CD14-positive monocyte (primary cell): ENCODE measurements around the gene ITPK1. TPM values are rescaled to one million over a fixed set of nuclear protein-coding genes. Genes with fewer than 3 reads are reported as not detected.

Experiments
- DNase-seq, 3 donors: peaks; one replicate each; pipeline ENCODE4 v3.0.0-alpha.2; 2011 to 2022
- H2AFZ ChIP-seq: 2 replicates; pipeline ENCODE4 v1.6.0; 2012; ENCODE audit warnings: mild to moderate bottlenecking, low read depth, low read length, inconsistent platforms; ENCODE audit not compliant: insufficient read depth, poor library complexity, severe bottlenecking
- H3K27ac ChIP-seq, 2 donors: 1 replicate in 1 of 2; 2 replicates in 1 of 2; pipeline ENCODE4 v1.5.1; 2012 to 2013; ENCODE audit warnings: low read length in 2 of 2, control low read depth in 1 of 2, inconsistent platforms in 1 of 2, low read depth in 1 of 2, mild to moderate bottlenecking in 1 of 2
- H3K27me3 ChIP-seq, 2 donors: one replicate each; pipeline versions ENCODE4 v1.6.0 to v1.6.1; 2011 to 2013; ENCODE audit warnings: low read length in 2 of 2; ENCODE audit not compliant: control insufficient read depth in 2 of 2, insufficient read depth in 2 of 2
- H3K36me3 ChIP-seq, 2 donors: replicated peaks in 1 of 2; 1 replicate in 1 of 2; 2 replicates in 1 of 2; pipeline versions ENCODE4 v1.5.1 to v1.6.1; 2012 to 2013; ENCODE audit warnings: low read length in 2 of 2, control low read depth in 1 of 2, inconsistent platforms in 1 of 2, mild to moderate bottlenecking in 1 of 2; ENCODE audit not compliant: insufficient read depth in 2 of 2, control insufficient read depth in 1 of 2
- H3K4me1 ChIP-seq, 2 donors: 1 replicate in 1 of 2; 2 replicates in 1 of 2; pipeline versions ENCODE4 v1.5.1 to v1.6.1; 2012 to 2013; ENCODE audit warnings: low read length in 2 of 2, control low read depth in 1 of 2, inconsistent platforms in 1 of 2, mild to moderate bottlenecking in 1 of 2, moderate library complexity in 1 of 2; ENCODE audit not compliant: insufficient read depth in 2 of 2, control insufficient read depth in 1 of 2
- H3K4me2 ChIP-seq: replicated peaks from 2 replicates; pipeline ENCODE3; 2012; ENCODE audit warnings: low read length, moderate library complexity, mild to moderate bottlenecking; ENCODE audit not compliant: poor library complexity, severe bottlenecking; ENCODE audit errors: extremely low read depth
- H3K4me3 ChIP-seq, 3 experiments: fragments of 200-600 bp in 1 of 3; sonication (generic) in 1 of 3; replicated peaks in 1 of 3; 1 replicate in 2 of 3; 2 replicates in 1 of 3; pipeline ENCODE4 v1.5.1; 2011 to 2013; ENCODE audit warnings: low read length in 3 of 3, mild to moderate bottlenecking in 3 of 3, control low read depth in 2 of 3, low read depth in 2 of 3, inconsistent platforms in 1 of 3, moderate library complexity in 1 of 3
- H3K79me2 ChIP-seq: 2 replicates; pipeline ENCODE4 v1.6.0; 2012; ENCODE audit warnings: mild to moderate bottlenecking, control low read depth, inconsistent platforms, low read length, moderate library complexity; ENCODE audit not compliant: insufficient read depth
- H3K9ac ChIP-seq: 2 replicates; pipeline ENCODE4 v1.6.0; 2017; ENCODE audit warnings: low read length, mild to moderate bottlenecking; ENCODE audit not compliant: insufficient read depth, poor library complexity, severe bottlenecking
- H3K9me3 ChIP-seq, 2 donors: replicated peaks in 1 of 2; 1 replicate in 1 of 2; 2 replicates in 1 of 2; pipeline versions ENCODE4 v1.5.1 to v1.6.1; 2012 to 2013; ENCODE audit warnings: low read length in 2 of 2, control low read depth in 1 of 2; ENCODE audit not compliant: control insufficient read depth in 1 of 2, insufficient read depth in 1 of 2
- H4K20me1 ChIP-seq: 2 replicates; pipeline ENCODE4 v1.6.0; 2012; ENCODE audit warnings: mild to moderate bottlenecking, low read length, control low read depth, moderate library complexity; ENCODE audit not compliant: insufficient read depth
- H3K27ac Mint-ChIP-seq, 7 donors: one replicate each; pipeline ENCODE4 v1.8.0; 2020; ENCODE audit warnings: mild to moderate bottlenecking in 7 of 7, mixed read lengths in 7 of 7, moderate library complexity in 6 of 7, inconsistent platforms in 2 of 7
- H3K27me3 Mint-ChIP-seq, 3 donors: one replicate each; pipeline ENCODE4 v1.8.0; 2021 to 2022; ENCODE audit warnings: low read depth in 3 of 3, mild to moderate bottlenecking in 3 of 3, mixed read lengths in 3 of 3, moderate library complexity in 3 of 3, inconsistent platforms in 1 of 3
- H3K36me3 Mint-ChIP-seq, 2 donors: one replicate each; pipeline ENCODE4 v1.8.0; 2020; ENCODE audit warnings: mixed read lengths in 2 of 2, inconsistent platforms in 1 of 2, mild to moderate bottlenecking in 1 of 2
- H3K4me1 Mint-ChIP-seq: one replicate; pipeline ENCODE4 v1.8.0; 2020; ENCODE audit warnings: mild to moderate bottlenecking, mixed read lengths
- H3K4me3 Mint-ChIP-seq, 2 donors: one replicate each; pipeline ENCODE4 v1.8.0; 2020; ENCODE audit warnings: mild to moderate bottlenecking in 2 of 2, mixed read lengths in 2 of 2, moderate library complexity in 1 of 2
- H3K9me3 Mint-ChIP-seq, 7 donors: one replicate each; pipeline ENCODE4 v1.8.0; 2020 to 2022; ENCODE audit warnings: mixed read lengths in 7 of 7, mild to moderate bottlenecking in 6 of 7, moderate library complexity in 6 of 7, inconsistent platforms in 2 of 7
- CTCF ChIP-seq: fragments of 200-600 bp; IDR thresholded peaks from one replicate; pipeline ENCODE4 v1.8.0; 2022; ENCODE audit warnings: antibody characterized with exemption, mild to moderate bottlenecking
- WGBS: methylation state at CpG from one replicate; pipeline ENCODE4 v1.1.5; 2013; ENCODE audit warnings: missing lambda C conversion rate; ENCODE audit not compliant: insufficient coverage; 5-methylcytosine and 5-hydroxymethylcytosine counted together
- intact Hi-C, 2 donors: fragments of 100-400 bp; cut with micrococcal nuclease; formaldehyde crosslinking; loops; one replicate each; pipeline versions ENCODE4 v1.15.0 to v1.15.1; 2023
- polyA plus RNA-seq, 3 donors: library from polyadenylated mRNA; depleted of rRNA in 1 of 3; unstranded in 2 of 3; stranded (reverse) in 1 of 3; fragments of 300-500 nt in 2 of 3; fragments of >200 nt in 1 of 3; fragmentation: Illumina TruSeq in 2 of 3; gene quantifications; 1 replicate in 2 of 3; 2 replicates in 1 of 3; pipeline ENCODE4 v1.2.3, GENCODE V29; 2012 to 2021

ITPK1 gene
- polyA plus RNA-seq, 3 donors = 57.1 to 144 (median 63.0) TPM

GRCh38 chr14:93072659-93073357 is 42.9 kb downstream of the ITPK1 start:
- Histone ChIP-seq H3K27ac (peak overlapping the region; percentile 98), H3K4me2 (peak overlapping the region; percentile 86), H3K36me3 (peaks cover 2 to 15% of the 10 kb centered on the region in 2 donors), H3K79me2 (peaks cover 74% of the 10 kb centered on the region), H3K4me1 (peaks cover 55 to 66% of the 10 kb centered on the region in 2 donors), H3K4me3 (peak overlapping the region in 1 of 3 experiments; percentile 73), H3K9ac (peak overlapping the region; percentile 46), H4K20me1 (peaks cover 58% of the 10 kb centered on the region), H3K9me3 (no peaks in the 10 kb centered on the region), H3K27me3 (no peaks in the 10 kb centered on the region), H2AFZ (no peak overlapping the region)
- Mint-ChIP-seq H3K27ac (peak overlapping the region; percentile 98 to 100 (median 99)), H3K9me3 (peaks cover 0 to 2% (median 0%) of the 10 kb centered on the region in 7 donors), H3K27me3 (peaks cover 0 to 4% (median 0%) of the 10 kb centered on the region in 3 donors), H3K4me3 (peak overlapping the region; percentile 49 to 87), H3K4me1 (peaks cover 74% of the 10 kb centered on the region), H3K36me3 (peaks cover 25 to 28% of the 10 kb centered on the region in 2 donors)
- WGBS = 46% methylated on average over 4 of the region's 12 CpGs
- intact Hi-C loops = loop anchor here (5.0 kb wide), 2 partner anchors 34 to 41 kb away; no protein-coding TSS in a partner anchor
- no peak for TF ChIP-seq CTCF
- no peak for DNase-seq

GRCh38 chr14:93068711-93069110 is 47.0 kb downstream of the ITPK1 start:
- H2AFZ ChIP-seq = no peak overlapping the region
- Mint-ChIP-seq H3K36me3 (peaks cover 37 to 53% of the 10 kb centered on the region in 2 donors), H3K27me3 (peaks cover 0 to 4% (median 0%) of the 10 kb centered on the region in 3 donors), H3K27ac (peak overlapping the region in 4 of 7 donors; percentile 41 to 83 (median 52)), H3K4me3 (no peak overlapping the region), H3K4me1 (peaks cover 63% of the 10 kb centered on the region), H3K9me3 (no peaks in the 10 kb centered on the region)
- intact Hi-C loops = no loop called here
- H3K9ac ChIP-seq = no peak overlapping the region
- H3K4me1 ChIP-seq = peaks cover 36 to 45% of the 10 kb centered on the region in 2 donors
- no peak overlapping the region for H3K4me3 ChIP-seq
- H3K4me2 ChIP-seq = no peak overlapping the region
- peaks cover 76% of the 10 kb centered on the region for H4K20me1 ChIP-seq
- peaks cover 82% of the 10 kb centered on the region for H3K79me2 ChIP-seq
- no peaks in the 10 kb centered on the region for H3K27me3 ChIP-seq
- 95% methylated on average over 7 of the region's 8 CpGs for WGBS
- H3K36me3 ChIP-seq = peaks cover 0 to 26% of the 10 kb centered on the region in 2 donors
- no peaks in the 10 kb centered on the region for H3K9me3 ChIP-seq
- peak overlapping the region in 1 of 2 donors; percentile 35 for H3K27ac ChIP-seq
- no peak for DNase-seq
- no peak for TF ChIP-seq CTCF
